HCT116 (cell line): Measurements from ENCODE around the gene RNF217. TPM values are rescaled to one million over a fixed set of nuclear protein-coding genes. Genes with fewer than 3 reads are reported as not detected.

ENCODE experiments used
- ATAC-seq: fragments of 200-7000 bp; cut with Tn5 transposase; 2 replicates; pipeline ENCODE4 v1.9.1; 2020; ENCODE audit warnings: mild to moderate bottlenecking, moderate library complexity
- BruUV-seq: library from RNA; stranded (reverse); fragments of 400-500 nt; replicated peaks from 2 replicates; lab custom pipeline; 2021; lab: Mats Ljungman, UMichigan
- CTCF ChIA-PET: fragments of 300-600 bp; sonication (Branson Sonifier 250); formaldehyde crosslinking; loops from one replicate; lab custom pipeline; 2021; ENCODE audit warnings: antibody characterized with exemption; lab: Charles Lee
- POLR2A ChIA-PET: fragments of 300-600, 350-600 bp; sonication (Branson Sonifier 250); formaldehyde crosslinking; loops from one replicate; lab custom pipeline; 2021; ENCODE audit warnings: antibody characterized with exemption; lab: Charles Lee
- RAD21 ChIA-PET, 2 experiments: fragments of 300-600 bp; sonication (Branson Sonifier 250); formaldehyde crosslinking; loops; one replicate each; lab custom pipeline; 2023; ENCODE audit warnings: low total read pairs in 2 of 2; ENCODE audit not compliant: uncharacterized antibody in 2 of 2, unreplicated experiment in 2 of 2, low non-redundant PET in 1 of 2; lab: Charles Lee
- DNase-seq: peaks from one replicate; pipeline ENCODE4 v3.0.0-alpha.2; 2010; ENCODE audit warnings: low read depth, low spot score
- H2AFZ ChIP-seq: fragments of 200-600 bp; shearing (Covaris generic), sonication (generic); 2 replicates; pipeline ENCODE4 v1.6.1; 2017; ENCODE audit warnings: low read depth, mixed run types, mixed read lengths, antibody characterized with exemption, low read length; ENCODE audit not compliant: poor library complexity, severe bottlenecking
- H3K27ac ChIP-seq: 2 replicates; pipeline ENCODE4 v1.5.1; 2012; ENCODE audit warnings: low read depth, low read length
- H3K27me3 ChIP-seq: fragments of 200-600 bp; sonication (generic); 2 replicates; pipeline ENCODE4 v1.6.1; 2016; ENCODE audit warnings: mixed run types, low read length, mixed read lengths; ENCODE audit not compliant: insufficient read depth
- H3K36me3 ChIP-seq, 2 experiments: fragments of 200-500 bp in 1 of 2; fragments of 200-600 bp in 1 of 2; sonication (Bioruptor generic) in 1 of 2; sonication (generic) in 1 of 2; 2 replicates each; pipeline versions ENCODE4 v1.5.1 to v1.6.1; 2014 to 2016; ENCODE audit warnings: low read length in 2 of 2, inconsistent platforms in 1 of 2, mixed read lengths in 1 of 2, mixed run types in 1 of 2; ENCODE audit not compliant: insufficient read depth in 2 of 2, control insufficient read depth in 1 of 2
- H3K4me1 ChIP-seq, 2 experiments: fragments of 200-600 bp in 1 of 2; sonication (generic) in 1 of 2; 2 replicates each; pipeline versions ENCODE4 v1.5.1 to v1.6.1; 2012 to 2017; ENCODE audit warnings: low read length in 2 of 2, inconsistent platforms in 1 of 2, mild to moderate bottlenecking in 1 of 2, mixed read lengths in 1 of 2, mixed run types in 1 of 2, moderate library complexity in 1 of 2; ENCODE audit not compliant: insufficient read depth in 2 of 2, control insufficient read depth in 1 of 2
- H3K4me2 ChIP-seq: fragments of 200-600 bp; sonication (generic); 2 replicates; pipeline ENCODE4 v1.6.1; 2017; ENCODE audit warnings: mixed run types, low read length, mixed read lengths
- H3K4me3 ChIP-seq, 2 experiments: fragments of 200-600 bp in 1 of 2; sonication (generic) in 1 of 2; replicated peaks in 1 of 2; 2 replicates each; pipeline ENCODE4 v1.5.1; 2011 to 2016; ENCODE audit warnings: low read length in 2 of 2, control low read depth in 1 of 2, low read depth in 1 of 2, mild to moderate bottlenecking in 1 of 2, mixed read lengths in 1 of 2, mixed run types in 1 of 2
- H3K79me2 ChIP-seq: fragments of 200-600 bp; sonication (generic); 2 replicates; pipeline ENCODE4 v1.6.1; 2017; ENCODE audit warnings: mild to moderate bottlenecking, mixed run types, low read length, moderate library complexity, mixed read lengths; ENCODE audit not compliant: insufficient read depth
- H3K9ac ChIP-seq: fragments of 200-600 bp; sonication (generic); 2 replicates; pipeline ENCODE4 v1.6.1; 2016; ENCODE audit warnings: low read length, mixed read lengths
- H3K9me2 ChIP-seq: fragments of 200-600 bp; sonication (generic), shearing (Covaris generic); 2 replicates; pipeline ENCODE4 v1.6.1; 2017; ENCODE audit warnings: mixed run types, mild to moderate bottlenecking, moderate library complexity; ENCODE audit not compliant: insufficient read depth
- H3K9me3 ChIP-seq, 2 experiments: fragments of 200-500 bp in 1 of 2; fragments of 200-600 bp in 1 of 2; sonication (Bioruptor generic) in 1 of 2; sonication (generic) in 1 of 2; 2 replicates each; pipeline ENCODE4 v1.6.1; 2014 to 2017; ENCODE audit warnings: low read length in 2 of 2, mixed read lengths in 2 of 2, inconsistent platforms in 1 of 2, low read depth in 1 of 2, mild to moderate bottlenecking in 1 of 2, mixed run types in 1 of 2, moderate library complexity in 1 of 2; ENCODE audit not compliant: control insufficient read depth in 1 of 2, insufficient read depth in 1 of 2
- H4K20me1 ChIP-seq: fragments of 200-600 bp; sonication (generic), shearing (Covaris generic); 2 replicates; pipeline ENCODE4 v1.6.1; 2017; ENCODE audit warnings: mixed run types, mild to moderate bottlenecking, moderate library complexity; ENCODE audit not compliant: insufficient read depth
- ATF3 ChIP-seq: IDR thresholded peaks from 2 replicates; pipeline ENCODE4 v1.6.1; 2012
- CBX3 ChIP-seq: IDR thresholded peaks from 2 replicates; pipeline ENCODE4 v1.6.1; 2012; ENCODE audit warnings: low read depth
- CTCF ChIP-seq, 3 experiments: fragments of 200-600 bp in 1 of 3; sonication (generic) in 1 of 3; IDR thresholded peaks in 2 of 3; conservative IDR thresholded peaks in 1 of 3; 2 replicates each; pipeline ENCODE4 v1.5.1; 2012 to 2017; ENCODE audit warnings: low read depth in 2 of 3, low read length in 2 of 3, antibody characterized with exemption in 1 of 3, borderline replicate concordance in 1 of 3, control low read depth in 1 of 3, mild to moderate bottlenecking in 1 of 3, mixed read lengths in 1 of 3, mixed run types in 1 of 3, moderate library complexity in 1 of 3; ENCODE audit not compliant: insufficient read depth in 1 of 3
- EZH2phosphoT487 ChIP-seq: fragments of 200-600 bp; IDR thresholded peaks from 2 replicates; pipeline ENCODE4 v1.6.1; 2018; ENCODE audit warnings: antibody characterized with exemption, borderline replicate concordance
- MAX ChIP-seq: IDR thresholded peaks from 2 replicates; pipeline ENCODE4 v1.6.1; 2012
- POLR2A ChIP-seq: IDR thresholded peaks from 2 replicates; pipeline ENCODE4 v1.7.0; 2011; ENCODE audit warnings: borderline replicate concordance; ENCODE audit not compliant: insufficient read depth, insufficient read length; ENCODE audit errors: extremely low read depth
- SP1 ChIP-seq: IDR thresholded peaks from 2 replicates; pipeline ENCODE4 v1.6.1; 2012; ENCODE audit warnings: low read depth
- TCF7L2 ChIP-seq: IDR thresholded peaks from 2 replicates; pipeline ENCODE4 v1.7.0; 2011; ENCODE audit warnings: borderline replicate concordance, inconsistent platforms; ENCODE audit not compliant: insufficient read depth, insufficient read length; ENCODE audit errors: extremely low read depth
- YY1 ChIP-seq: IDR thresholded peaks from 2 replicates; pipeline ENCODE4 v1.6.1; 2011; ENCODE audit warnings: low read length, low read depth, moderate library complexity, mild to moderate bottlenecking; ENCODE audit not compliant: insufficient replicate concordance; ENCODE audit errors: extremely low read depth
- ZBTB33 ChIP-seq: IDR thresholded peaks from 2 replicates; pipeline ENCODE4 v1.6.1; 2011; ENCODE audit warnings: mild to moderate bottlenecking, low read length, moderate library complexity; ENCODE audit not compliant: insufficient replicate concordance; ENCODE audit errors: extremely low read depth
- ZNF274 ChIP-seq: fragments of 200-500 bp; sonication (Bioruptor generic); IDR thresholded peaks from 2 replicates; pipeline ENCODE4 v1.6.1; 2014; ENCODE audit warnings: mild to moderate bottlenecking, low read depth, low read length, inconsistent platforms
- intact Hi-C: fragments of 100-400 bp; cut with micrococcal nuclease; formaldehyde crosslinking; loops from 2 replicates; pipeline ENCODE4 v1.10.0; 2022
- total RNA-seq: library from RNA; stranded (reverse); gene quantifications from one replicate; pipeline ENCODE4 v1.2.1, GENCODE V29; 2021; ENCODE audit not compliant: unreplicated experiment

The RNF217 gene
- total RNA-seq, 1 experiment from 2014 or later, result 20.4 TPM

- TF ChIP-seq EZH2phosphoT487 (no peak), SP1 (no peak), ATF3 (no peak), TCF7L2 (no peak), YY1 (no peak), CTCF (IDR thresholded peaks at IDR 0.05 in 2 of 3, conservative IDR thresholded peaks at IDR 0.05 in 1 of 3; ENCODE audit: borderline replicate concordance in 1 of 3, insufficient read depth in 1 of 3, low read depth in 2 of 3, low read length in 2 of 3) (no peak), CBX3 (no peak)
- TF ChIP-seq, all 23 proteins: peak for 0
- no TSS peak for BruUV-seq
- Histone ChIP-seq H3K36me3 (no peaks in the 10 kb centered on the region), H3K27ac (no peak overlapping the region), H3K27me3 (no peaks in the 10 kb centered on the region), H4K20me1 (no peaks in the 10 kb centered on the region), H3K9ac (no peak overlapping the region), H3K4me1 (no peaks in the 10 kb centered on the region), H3K4me3 (no peak overlapping the region), H3K79me2 (no peaks in the 10 kb centered on the region), H3K4me2 (no peak overlapping the region), H3K9me3 (no peaks in the 10 kb centered on the region), H3K9me2 (no peaks in the 10 kb centered on the region), H2AFZ (no peak overlapping the region)
- ATAC-seq (no peak), DNase-seq (no peak)
- intact Hi-C loops, result no loop called here
- CTCF ChIA-PET, result no interaction called here
- POLR2A ChIA-PET, result no interaction called here
- RAD21 ChIA-PET, result no interaction called here
These were observed 91.6 kb downstream of the RNF217 start for GRCh38 chr6:125053809-125054208.

- H4K20me1 ChIP-seq, result no peaks in the 10 kb centered on the region
- H3K27me3 ChIP-seq, result no peaks in the 10 kb centered on the region
- CTCF ChIA-PET, result no interaction called here
- TF ChIP-seq MAX (no peak), CTCF (IDR thresholded peaks at IDR 0.05 in 2 of 3, conservative IDR thresholded peaks at IDR 0.05 in 1 of 3; ENCODE audit: borderline replicate concordance in 1 of 3, insufficient read depth in 1 of 3, low read depth in 2 of 3, low read length in 2 of 3) (no peak), ZNF274 (no peak), POLR2A (no peak), ZBTB33 (no peak)
- no peak for DNase-seq
- intact Hi-C loops, result no loop called here
- no peak overlapping the region for H3K4me3 ChIP-seq
- H3K79me2 ChIP-seq, result no peaks in the 10 kb centered on the region
- POLR2A ChIA-PET, result no interaction called here
- H3K27ac ChIP-seq, result no peak overlapping the region
- BruUV-seq, result no TSS peak
- no peak overlapping the region for H2AFZ ChIP-seq
- no peaks in the 10 kb centered on the region for H3K9me2 ChIP-seq
- no peaks in the 10 kb centered on the region for H3K4me1 ChIP-seq
- H3K4me2 ChIP-seq, result no peak overlapping the region
- no peaks in the 10 kb centered on the region for H3K36me3 ChIP-seq
- no peak for ATAC-seq
- H3K9ac ChIP-seq, result no peak overlapping the region
- H3K9me3 ChIP-seq, result no peaks in the 10 kb centered on the region
- RAD21 ChIA-PET, result no interaction called here
These were observed 92.1 kb downstream of the RNF217 start for GRCh38 chr6:125054331-125054730.
